Umbilical cord (tissue), 2 donors: ENCODE data around the gene SGCD. TPM values are rescaled to one million over a fixed set of nuclear protein-coding genes. Genes with fewer than 3 reads are reported as not detected.

Source experiments
- DNase-seq: peaks from one replicate; pipeline ENCODE4 v3.0.0-alpha.2; 2015; ENCODE audit warnings: low spot score
- total RNA-seq: library from RNA; depleted of rRNA; stranded (reverse); fragments of >200 nt; gene quantifications from one replicate; pipeline ENCODE4 v1.2.3, GENCODE V29; 2014; ENCODE audit warnings: low replicate concordance; ENCODE audit not compliant: insufficient read depth

Gene SGCD
- total RNA-seq, 1 donor from 2014 or later, result 43.8 TPM

DNA sequence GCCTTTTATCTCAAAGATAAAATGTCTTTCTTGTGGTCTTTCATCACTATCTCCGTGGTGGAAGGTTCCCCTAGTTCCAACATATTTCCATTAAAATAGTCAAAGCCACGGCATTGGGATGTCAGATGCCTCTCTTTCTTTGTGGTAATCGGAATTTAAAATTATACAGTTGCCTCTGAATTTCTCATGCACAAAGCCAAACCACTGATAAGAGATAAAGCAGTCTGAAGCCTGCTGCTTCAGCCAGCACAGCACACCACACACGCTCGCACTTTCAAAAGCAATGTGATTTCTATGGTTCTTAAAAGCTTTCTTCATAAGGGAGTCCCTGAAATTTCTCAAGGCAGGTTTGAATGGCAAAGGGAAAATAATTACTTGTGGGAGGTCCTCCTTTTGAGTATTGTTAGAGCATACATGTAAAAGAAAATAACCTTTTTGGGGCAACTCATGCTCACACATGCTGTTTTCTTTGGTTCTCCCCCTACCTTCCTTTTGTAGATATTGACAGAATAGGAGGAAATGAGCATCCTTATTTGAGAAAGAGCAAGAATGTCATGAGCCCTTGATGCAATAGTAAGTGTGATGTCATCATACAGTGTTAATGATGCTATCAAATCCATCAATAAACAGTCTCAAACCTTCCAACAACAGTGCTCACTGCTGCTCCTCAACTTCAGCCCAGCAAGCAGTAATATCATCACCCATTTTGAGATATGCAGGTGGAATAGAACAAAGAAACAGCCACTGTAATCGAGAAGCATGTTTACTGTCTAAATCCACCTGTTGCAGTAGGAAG, 437.4 kb downstream of the SGCD start:
- peak; percentile 76 for DNase-seq

- DNase-seq, result no peak
Observed at GRCh38 chr5:156774273-156774672, 447.3 kb downstream of the SGCD start.

- DNase-seq, result peak; percentile 29
Observed at GRCh38 chr5:156778139-156778706, 451.3 kb downstream of the SGCD start.

DNA sequence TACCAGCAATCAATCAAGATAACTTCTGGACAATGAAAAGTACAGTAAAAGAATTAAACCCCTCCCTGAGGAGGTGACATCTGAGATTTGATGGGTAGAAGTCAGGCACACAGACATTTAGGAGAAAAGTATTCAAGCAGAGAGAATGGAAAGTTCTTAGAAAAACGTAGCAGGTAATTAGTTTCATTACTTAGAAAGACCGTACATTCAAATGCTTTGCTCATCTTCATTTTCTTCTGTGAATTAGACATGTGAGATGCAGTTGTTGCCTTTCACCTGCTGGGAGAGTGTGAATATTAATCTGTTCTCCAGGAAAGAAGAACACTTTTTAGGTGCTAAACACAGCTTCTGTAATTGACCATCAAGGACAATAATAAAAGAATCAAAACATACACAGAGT, 451.8 kb downstream of the SGCD start:
- no peak for DNase-seq

- no peak for DNase-seq
Observed at GRCh38 chr5:156779436-156779835, 452.5 kb downstream of the SGCD start.

DNA sequence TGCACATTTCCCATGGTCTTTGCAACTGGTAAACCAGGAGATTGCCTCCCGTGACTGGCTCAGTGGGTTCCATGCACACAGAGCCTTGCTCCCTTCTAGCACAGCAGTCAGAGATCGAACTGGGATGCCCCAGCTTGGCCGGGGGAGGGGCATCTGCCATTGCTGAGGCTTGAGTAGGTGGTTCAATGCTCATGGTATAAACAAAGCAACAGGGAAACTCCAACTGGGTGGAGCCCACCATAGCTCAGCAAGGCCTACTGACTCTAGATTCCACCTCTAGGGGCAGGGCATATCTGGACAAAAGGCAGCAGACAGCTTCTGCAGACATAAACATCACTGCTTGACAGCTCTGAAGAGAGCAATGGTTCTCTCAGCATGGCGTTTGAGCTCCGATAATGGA, 456.1 kb downstream of the SGCD start:
- DNase-seq, result no peak

DNA sequence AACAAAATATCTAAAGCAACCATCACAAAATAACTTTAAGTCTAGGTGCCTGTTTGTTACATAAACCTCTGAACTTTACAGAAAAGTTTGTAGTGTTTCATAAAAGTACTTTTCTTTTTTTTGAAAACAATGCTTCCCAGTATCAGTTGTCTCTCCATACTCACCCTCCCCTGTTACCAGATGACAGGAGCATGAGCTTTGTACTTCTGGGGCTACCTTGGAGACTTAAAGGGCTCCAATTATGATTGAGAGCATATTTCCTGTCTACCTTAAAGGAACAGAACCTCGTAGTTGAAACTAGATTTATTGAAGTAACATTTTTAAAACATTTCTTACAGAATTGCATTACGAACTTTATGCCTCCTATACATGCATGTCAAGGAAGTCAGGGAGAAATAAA, 467.7 kb downstream of the SGCD start:
- no peak for DNase-seq

- no peak for DNase-seq
Observed at GRCh38 chr5:156798201-156798600, 471.2 kb downstream of the SGCD start.

GRCh38 chr5:156799171-156799570, 472.2 kb downstream of the SGCD start:
- no peak for DNase-seq

GRCh38 chr5:156800929-156801328, 474.0 kb downstream of the SGCD start:
- no peak for DNase-seq

GRCh38 chr5:156802501-156802900, 475.5 kb downstream of the SGCD start:
- no peak for DNase-seq

- DNase-seq, result peak; percentile 36
Observed at GRCh38 chr5:156803404-156803803, 476.4 kb downstream of the SGCD start.

DNA sequence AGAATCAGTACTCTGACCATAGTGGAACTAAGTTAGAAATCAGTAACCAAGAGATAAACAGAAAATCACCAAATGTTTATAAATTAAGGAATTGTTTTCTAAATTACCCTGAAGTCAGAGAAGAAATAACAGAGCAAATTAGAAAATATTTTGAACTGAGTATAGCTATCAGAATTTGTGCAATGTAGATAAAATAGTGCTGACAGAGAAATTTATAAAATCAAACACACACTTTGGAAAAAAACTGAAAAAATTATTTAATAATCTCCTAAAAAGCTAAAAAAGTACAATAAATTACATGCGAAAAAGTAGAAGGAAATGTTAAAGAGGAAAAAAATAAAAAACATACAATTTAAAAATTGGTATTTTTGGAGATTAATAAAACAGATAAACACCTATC, 486.0 kb downstream of the SGCD start:
- no peak for DNase-seq

- peak; percentile 11 for DNase-seq
Observed at GRCh38 chr5:156815988-156816599, 489.1 kb downstream of the SGCD start.
